ENCODE measurements around the gene NR0B2.

- TF ChIP-seq CTCF (IDR thresholded peaks at IDR 0.05) = no peak
- TF ChIP-seq POLR2A (IDR thresholded peaks at IDR 0.05) = no peak
Measured at GRCh38 chr1:26959270-26959669, 45.5 kb upstream of the NR0B2 start.
